Immature natural killer cell (primary cell): ENCODE data around the gene FBXL14. TPM values are rescaled to one million over a fixed set of nuclear protein-coding genes. Genes with fewer than 3 reads are reported as not detected.

Experiments
- DNase-seq, 3 donors: peaks; one replicate each; pipeline ENCODE4 v3.0.0; 2022; ENCODE audit warnings: mixed read lengths in 1 of 3
- H3K27ac Mint-ChIP-seq, 6 donors: one replicate each; pipeline ENCODE4 v1.8.0; 2020; ENCODE audit warnings: mixed read lengths in 6 of 6, mild to moderate bottlenecking in 5 of 6, inconsistent platforms in 4 of 6, moderate library complexity in 3 of 6
- H3K27me3 Mint-ChIP-seq, 3 donors: one replicate each; pipeline ENCODE4 v1.8.0; 2020 to 2021; ENCODE audit warnings: low read depth in 3 of 3, mild to moderate bottlenecking in 3 of 3, mixed read lengths in 3 of 3, moderate library complexity in 3 of 3, inconsistent platforms in 1 of 3
- H3K36me3 Mint-ChIP-seq, 3 donors: one replicate each; pipeline ENCODE4 v1.8.0; 2020; ENCODE audit warnings: mixed read lengths in 3 of 3, inconsistent platforms in 2 of 3, mild to moderate bottlenecking in 2 of 3
- H3K4me1 Mint-ChIP-seq, 2 donors: one replicate each; pipeline ENCODE4 v1.8.0; 2020; ENCODE audit warnings: inconsistent platforms in 2 of 2, mild to moderate bottlenecking in 2 of 2, mixed read lengths in 2 of 2, moderate library complexity in 1 of 2
- H3K4me3 Mint-ChIP-seq, 5 donors: one replicate each; pipeline ENCODE4 v1.8.0; 2020; ENCODE audit warnings: mild to moderate bottlenecking in 5 of 5, mixed read lengths in 5 of 5, inconsistent platforms in 3 of 5, moderate library complexity in 3 of 5
- H3K9me3 Mint-ChIP-seq, 6 donors: one replicate each; pipeline ENCODE4 v1.8.0; 2020; ENCODE audit warnings: mild to moderate bottlenecking in 6 of 6, mixed read lengths in 6 of 6, inconsistent platforms in 4 of 6, moderate library complexity in 3 of 6
- polyA plus RNA-seq, 3 donors: library from polyadenylated mRNA; unstranded; fragments of 300-500 nt; fragmentation: Illumina TruSeq; gene quantifications; one replicate each; pipeline ENCODE4 v1.2.3, GENCODE V29; 2021

Gene FBXL14
- polyA plus RNA-seq: 10 to 100 TPM in 2 of 3 donors, 1 to 10 TPM in 1; 9.4 to 15.1 (median 11.1) TPM

- Mint-ChIP-seq H3K27ac (peak within 1 kb of the TSS; percentile 93 to 97 (median 96)), H3K9me3 (no peaks in the 10 kb centered on the region), H3K36me3 (peaks cover 0 to 5% (median 0%) of the 10 kb centered on the region in 3 donors), H3K27me3 (peaks cover 6 to 15% (median 15%) of the 10 kb centered on the region in 3 donors), H3K4me3 (peak within 1 kb of the TSS; percentile 91 to 94 (median 91)), H3K4me1 (peaks cover 52 to 58% of the 10 kb centered on the region in 2 donors)
- DNase-seq: peak; percentile 91 to 93 (median 92)
These were observed at the start of gene FBXL14 for GRCh38 chr12:1594261-1595025. TSS of gene FBXL14 (minus strand) at chr12:1594581. CDS start at chr12:1594066, 515 bp downstream.

GRCh38 chr12:1643905-1644533 is 49.6 kb upstream of the FBXL14 start:
- H3K4me1 Mint-ChIP-seq: peaks cover 0 to 6% of the 10 kb centered on the region in 2 donors
- no peak for DNase-seq
- no peaks in the 10 kb centered on the region for H3K9me3 Mint-ChIP-seq
- no peak overlapping the region for H3K4me3 Mint-ChIP-seq
- H3K36me3 Mint-ChIP-seq: no peaks in the 10 kb centered on the region
- H3K27ac Mint-ChIP-seq: no peak overlapping the region
- H3K27me3 Mint-ChIP-seq: peaks cover 0 to 2% (median 2%) of the 10 kb centered on the region in 3 donors

GRCh38 chr12:1643043-1643442 is 48.7 kb upstream of the FBXL14 start:
- Mint-ChIP-seq H3K27ac (no peak overlapping the region), H3K9me3 (no peaks in the 10 kb centered on the region), H3K36me3 (no peaks in the 10 kb centered on the region), H3K4me1 (peaks cover 0 to 6% of the 10 kb centered on the region in 2 donors), H3K27me3 (peaks cover 0 to 2% (median 2%) of the 10 kb centered on the region in 3 donors), H3K4me3 (no peak overlapping the region)
- DNase-seq: no peak

- H3K27me3 Mint-ChIP-seq: peaks cover 2% of the 10 kb centered on the region in 3 donors
- no peaks in the 10 kb centered on the region for H3K9me3 Mint-ChIP-seq
- no peak for DNase-seq
- no peak overlapping the region for H3K4me3 Mint-ChIP-seq
- no peak overlapping the region for H3K27ac Mint-ChIP-seq
- peaks cover 0 to 6% of the 10 kb centered on the region in 2 donors for H3K4me1 Mint-ChIP-seq
- H3K36me3 Mint-ChIP-seq: no peaks in the 10 kb centered on the region
These were observed 48.1 kb upstream of the FBXL14 start for GRCh38 chr12:1642513-1642912.

GRCh38 chr12:1640328-1641234 is 46.2 kb upstream of the FBXL14 start:
- H3K27me3 Mint-ChIP-seq: peaks cover 0 to 5% (median 2%) of the 10 kb centered on the region in 3 donors
- H3K9me3 Mint-ChIP-seq: no peaks in the 10 kb centered on the region
- no peaks in the 10 kb centered on the region for H3K36me3 Mint-ChIP-seq
- DNase-seq: no peak
- H3K27ac Mint-ChIP-seq: no peak overlapping the region
- no peak overlapping the region for H3K4me3 Mint-ChIP-seq
- H3K4me1 Mint-ChIP-seq: no peaks in the 10 kb centered on the region

- no peak for DNase-seq
- Mint-ChIP-seq H3K27ac (no peak overlapping the region), H3K27me3 (peaks cover under 1 to 7% (median 2%) of the 10 kb centered on the region in 3 donors)
These were observed 45.2 kb upstream of the FBXL14 start for GRCh38 chr12:1639538-1639937.

GRCh38 chr12:1638203-1638602 is 43.8 kb upstream of the FBXL14 start:
- no peaks in the 10 kb centered on the region for H3K9me3 Mint-ChIP-seq

More at GRCh38 chr12:1639538-1639937, 45.2 kb upstream of the FBXL14 start:
- no peaks in the 10 kb centered on the region for H3K4me1 Mint-ChIP-seq
- no peaks in the 10 kb centered on the region for H3K36me3 Mint-ChIP-seq
- H3K4me3 Mint-ChIP-seq: no peak overlapping the region
- no peaks in the 10 kb centered on the region for H3K9me3 Mint-ChIP-seq

GRCh38 chr12:1635301-1636095 is 41.1 kb upstream of the FBXL14 start:
- Mint-ChIP-seq H3K27me3 (peaks cover 4 to 27% (median 9%) of the 10 kb centered on the region in 3 donors), H3K27ac (no peak overlapping the region), H3K9me3 (no peaks in the 10 kb centered on the region), H3K4me1 (peaks cover 6 to 7% of the 10 kb centered on the region in 2 donors), H3K36me3 (no peaks in the 10 kb centered on the region), H3K4me3 (no peak overlapping the region)
- DNase-seq: no peak

More at GRCh38 chr12:1638203-1638602, 43.8 kb upstream of the FBXL14 start:
- Mint-ChIP-seq H3K27me3 (peaks cover 3 to 11% (median 4%) of the 10 kb centered on the region in 3 donors), H3K4me3 (no peak overlapping the region), H3K36me3 (no peaks in the 10 kb centered on the region), H3K4me1 (no peaks in the 10 kb centered on the region), H3K27ac (no peak overlapping the region)
- DNase-seq: no peak

GRCh38 chr12:1634590-1635191 is 40.3 kb upstream of the FBXL14 start:
- H3K4me1 Mint-ChIP-seq: peaks cover 6 to 8% of the 10 kb centered on the region in 2 donors
- no peak overlapping the region for H3K4me3 Mint-ChIP-seq
- DNase-seq: peak; percentile 31 to 47 (median 33)
- no peaks in the 10 kb centered on the region for H3K36me3 Mint-ChIP-seq
- H3K27me3 Mint-ChIP-seq: peaks cover 4 to 28% (median 9%) of the 10 kb centered on the region in 3 donors
- H3K27ac Mint-ChIP-seq: no peak overlapping the region
- no peaks in the 10 kb centered on the region for H3K9me3 Mint-ChIP-seq

GRCh38 chr12:1634149-1634548 is 39.8 kb upstream of the FBXL14 start:
- no peaks in the 10 kb centered on the region for H3K9me3 Mint-ChIP-seq
- no peak for DNase-seq
- peaks cover 5 to 28% (median 9%) of the 10 kb centered on the region in 3 donors for H3K27me3 Mint-ChIP-seq
- peaks cover 8 to 9% of the 10 kb centered on the region in 2 donors for H3K4me1 Mint-ChIP-seq
- H3K4me3 Mint-ChIP-seq: no peak overlapping the region
- no peaks in the 10 kb centered on the region for H3K36me3 Mint-ChIP-seq
- no peak overlapping the region for H3K27ac Mint-ChIP-seq

GRCh38 chr12:1633459-1633858 is 39.1 kb upstream of the FBXL14 start:
- Mint-ChIP-seq H3K9me3 (no peaks in the 10 kb centered on the region), H3K4me3 (no peak overlapping the region), H3K27ac (no peak overlapping the region), H3K27me3 (peaks cover 9 to 29% (median 9%) of the 10 kb centered on the region in 3 donors), H3K36me3 (no peaks in the 10 kb centered on the region), H3K4me1 (peaks cover 13 to 15% of the 10 kb centered on the region in 2 donors)
- no peak for DNase-seq

GRCh38 chr12:1632702-1633101 is 38.3 kb upstream of the FBXL14 start:
- Mint-ChIP-seq H3K9me3 (no peaks in the 10 kb centered on the region), H3K4me3 (no peak overlapping the region), H3K36me3 (no peaks in the 10 kb centered on the region), H3K27me3 (peaks cover 9 to 29% (median 9%) of the 10 kb centered on the region in 3 donors), H3K27ac (no peak overlapping the region), H3K4me1 (peaks cover 13 to 15% of the 10 kb centered on the region in 2 donors)
- no peak for DNase-seq
